H1 (cell line): ENCODE data around the gene CCDC80. TPM values are rescaled to one million over a fixed set of nuclear protein-coding genes. Genes with fewer than 3 reads are reported as not detected.

ENCODE experiments used
- CTCF ChIA-PET: fragments of 300-600 bp; sonication (Branson Sonifier 250); formaldehyde crosslinking; loops from one replicate; lab custom pipeline; 2021; ENCODE audit not compliant: partially characterized antibody; lab: Charles Lee
- POLR2A ChIA-PET: fragments of 300-600 bp; sonication (Branson Sonifier 250); formaldehyde crosslinking; loops from one replicate; lab custom pipeline; 2021; ENCODE audit warnings: inconsistent platforms; ENCODE audit not compliant: partially characterized antibody; lab: Charles Lee
- DNase-seq, 2 experiments: peaks; one replicate each; pipeline versions ENCODE4 v3.0.0 to v3.0.0-alpha.2; 2010 to 2022; ENCODE audit warnings: low spot score in 2 of 2, low read depth in 1 of 2, mixed read lengths in 1 of 2
- FAIRE-seq: peaks from 2 replicates; lab custom pipeline; 2011; peaks lifted over from hg19 to GRCh38; lab: Jason Lieb, UNC
- H2AFZ ChIP-seq: 2 replicates; pipeline ENCODE4 v1.8.1; 2012; ENCODE audit warnings: low read length, inconsistent platforms
- H2AK5ac ChIP-seq: 2 replicates; pipeline ENCODE4 v1.6.1; 2013; ENCODE audit warnings: low read depth, low read length
- H2BK120ac ChIP-seq: replicated peaks from 2 replicates; pipeline ENCODE3; 2013; ENCODE audit warnings: low read depth, low read length, inconsistent platforms
- H2BK12ac ChIP-seq: 2 replicates; pipeline ENCODE4 v1.6.1; 2013; ENCODE audit warnings: low read depth, low read length
- H2BK15ac ChIP-seq: 2 replicates; pipeline ENCODE4 v1.6.1; 2013; ENCODE audit warnings: low read length
- H2BK20ac ChIP-seq: 2 replicates; pipeline ENCODE4 v1.6.1; 2013; ENCODE audit warnings: low read length
- H2BK5ac ChIP-seq: 2 replicates; pipeline ENCODE4 v1.6.1; 2013; ENCODE audit warnings: low read depth, low read length
- H3K14ac ChIP-seq: 2 replicates; pipeline ENCODE4 v1.6.1; 2013; ENCODE audit warnings: inconsistent platforms; ENCODE audit not compliant: insufficient read length
- H3K18ac ChIP-seq: 2 replicates; pipeline ENCODE4 v1.6.1; 2013; ENCODE audit warnings: low read length; ENCODE audit errors: extremely low read depth
- H3K23ac ChIP-seq: 2 replicates; pipeline ENCODE4 v1.6.1; 2013; ENCODE audit warnings: inconsistent platforms; ENCODE audit not compliant: insufficient read length
- H3K23me2 ChIP-seq: 2 replicates; pipeline ENCODE4 v1.6.1; 2013; ENCODE audit warnings: low read depth, low read length
- H3K27ac ChIP-seq: 2 replicates; pipeline ENCODE4 v1.6.1; 2011; ENCODE audit warnings: low read depth, low read length, inconsistent platforms
- H3K27me3 ChIP-seq, 4 experiments: replicated peaks in 1 of 4; 1 replicate in 1 of 4; 2 replicates in 3 of 4; pipeline versions ENCODE4 v1.6.1 to v1.8.1; 2011 to 2013; ENCODE audit warnings: low read length in 3 of 4, mild to moderate bottlenecking in 3 of 4, inconsistent platforms in 2 of 4, mixed read lengths in 2 of 4, moderate library complexity in 1 of 4; ENCODE audit not compliant: control insufficient read depth in 3 of 4, insufficient read depth in 3 of 4; ENCODE audit errors: extremely low read depth in 1 of 4
- H3K36me3 ChIP-seq, 4 experiments: 2 replicates each; pipeline versions ENCODE4 v1.6.1 to v1.8.1; 2011 to 2013; ENCODE audit warnings: mild to moderate bottlenecking in 4 of 4, low read length in 3 of 4, moderate library complexity in 2 of 4, control low read depth in 1 of 4, inconsistent platforms in 1 of 4; ENCODE audit not compliant: insufficient read depth in 4 of 4, control insufficient read depth in 2 of 4
- H3K4ac ChIP-seq: replicated peaks from 2 replicates; pipeline ENCODE3; 2013; ENCODE audit warnings: low read length, low read depth, mixed read lengths, inconsistent platforms; ENCODE audit not compliant: insufficient read length
- H3K4me1 ChIP-seq, 4 experiments: replicated peaks in 1 of 4; 1 replicate in 1 of 4; 2 replicates in 3 of 4; pipeline versions ENCODE4 v1.6.1 to v1.8.1; 2011 to 2013; ENCODE audit warnings: low read length in 3 of 4, inconsistent platforms in 2 of 4, mixed read lengths in 1 of 4; ENCODE audit not compliant: insufficient read depth in 4 of 4, control insufficient read depth in 3 of 4
- H3K4me2 ChIP-seq, 2 experiments: 2 replicates each; pipeline versions ENCODE4 v1.6.1 to v1.8.1; 2011 to 2013; ENCODE audit warnings: low read depth in 2 of 2, low read length in 2 of 2, control low read depth in 1 of 2, inconsistent platforms in 1 of 2, mild to moderate bottlenecking in 1 of 2; ENCODE audit not compliant: insufficient read depth in 1 of 2
- H3K4me3 ChIP-seq, 4 experiments: fragments of 200-600, 300-600 bp in 1 of 4; sonication (generic), shearing (Covaris generic), sonication (Bioruptor Twin) in 1 of 4; 2 replicates each; pipeline versions ENCODE4 v1.5.1 to v1.8.1; 2011 to 2016; ENCODE audit warnings: low read length in 4 of 4, low read depth in 3 of 4, control low read depth in 2 of 4, inconsistent platforms in 2 of 4, mild to moderate bottlenecking in 2 of 4, mixed read lengths in 1 of 4, moderate library complexity in 1 of 4; ENCODE audit not compliant: insufficient read depth in 2 of 4; ENCODE audit errors: extremely low read depth in 1 of 4
- H3K56ac ChIP-seq: replicated peaks from 2 replicates; pipeline ENCODE3; 2013; ENCODE audit warnings: low read depth, mild to moderate bottlenecking, mixed read lengths, low read length, inconsistent platforms; ENCODE audit not compliant: insufficient read length
- H3K79me1 ChIP-seq: 2 replicates; pipeline ENCODE4 v1.6.1; 2013; ENCODE audit warnings: low read depth, low read length, control low read depth
- H3K79me2 ChIP-seq, 2 experiments: 2 replicates each; pipeline versions ENCODE4 v1.6.1 to v1.8.1; 2012 to 2013; ENCODE audit warnings: low read length in 2 of 2, mild to moderate bottlenecking in 2 of 2, inconsistent platforms in 1 of 2; ENCODE audit not compliant: insufficient read depth in 2 of 2, control insufficient read depth in 1 of 2
- H3K9ac ChIP-seq, 4 experiments: replicated peaks in 1 of 4; 1 replicate in 1 of 4; 2 replicates in 3 of 4; pipeline versions ENCODE4 v1.6.1 to v1.8.1; 2011 to 2013; ENCODE audit warnings: low read depth in 3 of 4, low read length in 3 of 4, control low read depth in 2 of 4, mild to moderate bottlenecking in 2 of 4, moderate library complexity in 2 of 4, inconsistent platforms in 1 of 4; ENCODE audit errors: extremely low read depth in 1 of 4
- H3K9me3 ChIP-seq, 2 experiments: 2 replicates each; pipeline versions ENCODE4 v1.6.1 to v1.8.1; 2012 to 2013; ENCODE audit warnings: mild to moderate bottlenecking in 2 of 2, moderate library complexity in 2 of 2, control low read depth in 1 of 2, inconsistent platforms in 1 of 2, low read depth in 1 of 2, low read length in 1 of 2, mixed read lengths in 1 of 2; ENCODE audit not compliant: insufficient read depth in 2 of 2
- H4K20me1 ChIP-seq, 2 experiments: replicated peaks in 1 of 2; 2 replicates each; pipeline versions ENCODE3 to v1.8.1; 2011 to 2013; ENCODE audit warnings: inconsistent platforms in 2 of 2, low read length in 2 of 2, mild to moderate bottlenecking in 1 of 2; ENCODE audit not compliant: insufficient read depth in 2 of 2, control insufficient read depth in 1 of 2
- H4K5ac ChIP-seq: 2 replicates; pipeline ENCODE4 v1.6.1; 2013; ENCODE audit warnings: low read length, low read depth, mixed read lengths, inconsistent platforms; ENCODE audit not compliant: insufficient read length
- H4K8ac ChIP-seq: 2 replicates; pipeline ENCODE4 v1.8.0; 2013; ENCODE audit warnings: mild to moderate bottlenecking, moderate library complexity, low read length, inconsistent platforms; ENCODE audit not compliant: insufficient read depth; ENCODE audit errors: extremely low read depth
- H4K91ac ChIP-seq: replicated peaks from 2 replicates; pipeline ENCODE3; 2013; ENCODE audit warnings: low read length, mixed read lengths, inconsistent platforms; ENCODE audit not compliant: insufficient read length
- ATF2 ChIP-seq: IDR thresholded peaks from 2 replicates; pipeline ENCODE4 v1.6.1; 2012; ENCODE audit warnings: low read length, inconsistent platforms
- BRCA1 ChIP-seq: IDR thresholded peaks from 2 replicates; pipeline ENCODE4 v1.6.1; 2012; ENCODE audit warnings: low read depth, low read length, improper control_type of control experiment
- EP300 ChIP-seq, 2 experiments: IDR thresholded peaks; 1 replicate in 1 of 2; 2 replicates in 1 of 2; pipeline ENCODE4 v1.6.1; 2011 to 2012; ENCODE audit warnings: low read depth in 2 of 2, low read length in 2 of 2, mild to moderate bottlenecking in 2 of 2, borderline replicate concordance in 1 of 2, inconsistent platforms in 1 of 2, moderate library complexity in 1 of 2
- HDAC2 ChIP-seq, 2 experiments: fragments of 300-600 bp in 1 of 2; sonication (generic) in 1 of 2; IDR thresholded peaks; 2 replicates each; pipeline ENCODE4 v1.6.1; 2011 to 2012; ENCODE audit warnings: low read depth in 2 of 2, low read length in 2 of 2, mild to moderate bottlenecking in 2 of 2, moderate library complexity in 2 of 2, borderline replicate concordance in 1 of 2, inconsistent platforms in 1 of 2
- JUND ChIP-seq: IDR thresholded peaks from 2 replicates; pipeline ENCODE4 v1.6.1; 2011; ENCODE audit warnings: mild to moderate bottlenecking, improper control_type of control experiment, low read length
- KDM1A ChIP-seq: fragments of 200-600, 300-600 bp; sonication (generic); IDR thresholded peaks from 2 replicates; pipeline ENCODE4 v1.7.1; 2016; ENCODE audit warnings: mild to moderate bottlenecking, low read length, borderline replicate concordance
- KDM4A ChIP-seq: IDR thresholded peaks from one replicate; pipeline ENCODE4 v1.7.1; 2012; ENCODE audit warnings: low read depth, mild to moderate bottlenecking, moderate library complexity, low read length, inconsistent platforms; ENCODE audit not compliant: severe bottlenecking
- POLR2AphosphoS5 ChIP-seq: IDR thresholded peaks from 2 replicates; pipeline ENCODE4 v1.6.1; 2011; ENCODE audit warnings: low read depth, low read length
- SAP30 ChIP-seq: fragments of 300-600 bp; sonication (generic); IDR thresholded peaks from 2 replicates; pipeline ENCODE4 v1.7.1; 2012; ENCODE audit warnings: low read length, moderate library complexity, mild to moderate bottlenecking, inconsistent platforms; ENCODE audit not compliant: insufficient read depth, insufficient replicate concordance
- TAF1 ChIP-seq: IDR thresholded peaks from 2 replicates; pipeline ENCODE4 v1.6.1; 2011; ENCODE audit warnings: mild to moderate bottlenecking, low read depth, low read length
- TBP ChIP-seq: IDR thresholded peaks from 2 replicates; pipeline ENCODE4 v1.6.1; 2011; ENCODE audit warnings: low read depth, low read length, improper control_type of control experiment
- YY1 ChIP-seq: IDR thresholded peaks from 2 replicates; pipeline ENCODE4 v1.6.1; 2011; ENCODE audit warnings: low read depth, mild to moderate bottlenecking, low read length
- WGBS, 2 experiments: shearing (Covaris generic) in 1 of 2; methylation state at CpG; one replicate each; pipeline versions ENCODE4 v1.1.6 to v1.1.7; 2013 to 2015; ENCODE audit warnings: low lambda C conversion rate in 2 of 2, mixed read lengths in 2 of 2, inconsistent platforms in 1 of 2, low coverage in 1 of 2, missing lambda C conversion rate in 1 of 2; ENCODE audit not compliant: insufficient replicate concordance in 2 of 2, insufficient coverage in 1 of 2, insufficient read length in 1 of 2; ENCODE audit errors: extremely low coverage in 1 of 2, missing lambda C conversion rate in 1 of 2; 5-methylcytosine and 5-hydroxymethylcytosine counted together
- polyA plus RNA-seq, 7 experiments: library from polyadenylated mRNA; depleted of rRNA in 3 of 7; stranded (reverse) in 5 of 7; unstranded in 2 of 7; fragments of >200 nt in 5 of 7; fragments of 200-250 nt in 2 of 7; gene quantifications; 1 replicate in 5 of 7; 2 replicates in 1 of 7; 4 replicates in 1 of 7; pipeline versions ENCODE4 v1.2.1 to v1.2.3, GENCODE V29; 2011 to 2013; ENCODE audit warnings: missing spikeins in 2 of 7, mixed read lengths in 2 of 7
- total RNA-seq: library from RNA; stranded (reverse); fragmentation: NEBNext Ultra II Directional; extraction: Animal tissue kit (Norgen Biotek cat#: 25700); gene quantifications from 2 replicates; pipeline ENCODE4 v1.2.1, GENCODE V29; 2021

Gene CCDC80
- total and polyA plus RNA-seq, 2 of the 8 experiments (the other 6 are each of a cell fraction or from before 2014, with no cell fraction given) = 1.1 to 12.9 TPM

DNA sequence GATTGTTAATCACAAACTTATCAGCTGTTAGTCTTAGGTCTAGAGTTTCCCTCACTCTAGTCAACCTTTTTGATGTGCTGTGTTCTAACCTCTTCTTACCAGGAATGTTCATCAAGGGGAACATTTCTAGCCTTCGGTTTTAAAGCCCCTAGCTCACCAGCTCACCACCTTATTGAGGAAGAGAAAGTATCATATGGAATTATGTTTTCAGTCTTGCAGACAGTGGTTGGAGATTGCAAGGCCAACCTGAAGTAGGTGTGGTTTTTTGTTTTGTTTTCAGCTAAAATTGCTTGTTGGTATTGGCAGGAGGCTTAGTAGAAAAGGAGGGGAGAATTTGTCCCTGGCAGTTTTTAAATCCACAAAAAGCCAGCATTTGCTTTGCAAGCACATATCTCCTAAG is 48.4 kb upstream of the CCDC80 start:
- Histone ChIP-seq H3K79me2 (no peaks in the 10 kb centered on the region; a peak in 1 of 4 replicates), H3K79me1 (no peaks in the 10 kb centered on the region), H4K5ac (no peak overlapping the region), H3K9ac (no peak overlapping the region), H3K23ac (no peak overlapping the region), H3K36me3 (no peaks in the 10 kb centered on the region), H4K8ac (no peak overlapping the region), H3K23me2 (no peaks in the 10 kb centered on the region), H4K20me1 (no peaks in the 10 kb centered on the region), H3K4me1 (peaks cover 1 to 7% (median 3%) of the 10 kb centered on the region in 4 experiments; a peak in 3 of 7 replicates), H3K27ac (no peak overlapping the region), H2BK15ac (no peak overlapping the region), H3K4me2 (no peak overlapping the region), H3K56ac (no peak overlapping the region), H3K14ac (no peak overlapping the region), H3K9me3 (peaks cover 0 to 6% of the 10 kb centered on the region in 2 experiments; a peak in 1 of 4 replicates), H3K27me3 (no peaks in the 10 kb centered on the region), H4K91ac (no peak overlapping the region), H3K4ac (no peak overlapping the region), H2AK5ac (no peak overlapping the region), H3K4me3 (no peak overlapping the region), H2BK20ac (peak overlapping the region; percentile 6; the same call in 1 of the 2 replicates), H2BK120ac (no peak overlapping the region), H2BK12ac (no peak overlapping the region), H3K18ac (no peak overlapping the region), H2AFZ (no peak overlapping the region), H2BK5ac (no peak overlapping the region)
- no peak for DNase-seq
- 80% methylated on average over 1 of the region's 1 CpG; no CpG with 5 or more reads in 1 of the 2 experiments for WGBS, 2 experiments
- no peak for FAIRE-seq
- POLR2A ChIA-PET = no interaction called here
- CTCF ChIA-PET = interaction anchor here (0.6 to 1.4 kb wide), 6 partner anchors 15 to 289 kb away, joined by 3 to 4 read pairs (median 3); no protein-coding TSS in a partner anchor
- no peak for TF ChIP-seq BRCA1
- TF ChIP-seq YY1 = no peak
- TF ChIP-seq JUND = no peak
- TF ChIP-seq TBP = no peak
- no peak for TF ChIP-seq HDAC2 (IDR thresholded peaks at IDR 0.05; ENCODE audit: borderline replicate concordance in 1 of 2, low read depth in 2 of 2, low read length in 2 of 2)
- TF ChIP-seq TAF1 = no peak
- TF ChIP-seq KDM1A = no peak
- no peak for TF ChIP-seq SAP30
- no peak for TF ChIP-seq POLR2AphosphoS5
- TF ChIP-seq EP300 (IDR thresholded peaks at IDR 0.05; ENCODE audit: borderline replicate concordance in 1 of 2, low read depth in 2 of 2, low read length in 2 of 2) = no peak
- no peak for TF ChIP-seq ATF2
- no peak for TF ChIP-seq KDM4A
